NCI-H1417 treated with DMSO at 0.1 percent for 48 hours (cell line): Measurements from ENCODE around the gene COQ5.
"Not testable (repeated sequence)": the region's sequence is repeated elsewhere in the genome, so short reads cannot be mapped to it uniquely, and the experiment has no call there.

Experiments
- DNase-seq: peaks from one replicate; lab custom pipeline; 2025; lab: John Stamatoyannopoulos, UW

The COQ5 gene

GRCh38 chr12:120529641-120530417 is 871 bp upstream of the COQ5 start:
- DNase-seq = peak; percentile 78

- no peak for DNase-seq
Measured at GRCh38 chr12:120522568-120522967, 6.4 kb downstream of the COQ5 start.

GRCh38 chr12:120519324-120519723 is 9.6 kb downstream of the COQ5 start:
- not testable (repeated sequence) for DNase-seq

GRCh38 chr12:120515496-120515895 is 13.5 kb downstream of the COQ5 start:
- DNase-seq = no peak

GRCh38 chr12:120514002-120514401 is 15.0 kb downstream of the COQ5 start:
- DNase-seq = no peak

GRCh38 chr12:120508537-120508936 is 20.4 kb downstream of the COQ5 start:
- DNase-seq = no peak

GRCh38 chr12:120504587-120504986 is 24.4 kb downstream of the COQ5 start:
- no peak for DNase-seq

GRCh38 chr12:120500581-120500980 is 28.4 kb downstream of the COQ5 start:
- no peak for DNase-seq

- DNase-seq = no peak
Measured at GRCh38 chr12:120498870-120499515, 30.0 kb downstream of the COQ5 start.

- no peak for DNase-seq
Measured at GRCh38 chr12:120497524-120498150, 31.3 kb downstream of the COQ5 start.

- DNase-seq = peak; percentile 8
Measured at GRCh38 chr12:120496413-120497340, 32.3 kb downstream of the COQ5 start.

GRCh38 chr12:120495731-120496412 is 33.1 kb downstream of the COQ5 start, which contains the start of gene DYNLL1:
DYNLL1 (plus strand) TSS chr12:120496113; CDS start chr12:120496422, 309 bp downstream.
- peak; percentile 97 for DNase-seq

- DNase-seq = no peak
Measured at GRCh38 chr12:120495186-120495730, 33.7 kb downstream of the COQ5 start.

GRCh38 chr12:120490833-120491512 is 38.0 kb downstream of the COQ5 start:
- no peak for DNase-seq

GRCh38 chr12:120490325-120490724 is 38.6 kb downstream of the COQ5 start:
- DNase-seq = no peak

- no peak for DNase-seq
Measured at GRCh38 chr12:120489018-120489417, 39.9 kb downstream of the COQ5 start.

- no peak for DNase-seq
Measured at GRCh38 chr12:120488057-120488640, 40.8 kb downstream of the COQ5 start.

GRCh38 chr12:120487552-120487951 is 41.4 kb downstream of the COQ5 start:
- not testable (repeated sequence) for DNase-seq

GRCh38 chr12:120485961-120486881 is 42.7 kb downstream of the COQ5 start:
- DNase-seq = no peak
